HG03060 (cell line): ENCODE measurements around the gene RBM7.

Experiments used
- ATAC-seq: cut with Tn5 transposase; IDR thresholded peaks from one replicate; pipeline ENCODE4 v1.9.1; 2021; ENCODE audit warnings: low read depth, moderate number of reproducible peaks; ENCODE audit not compliant: unreplicated experiment

Gene RBM7, protein sequence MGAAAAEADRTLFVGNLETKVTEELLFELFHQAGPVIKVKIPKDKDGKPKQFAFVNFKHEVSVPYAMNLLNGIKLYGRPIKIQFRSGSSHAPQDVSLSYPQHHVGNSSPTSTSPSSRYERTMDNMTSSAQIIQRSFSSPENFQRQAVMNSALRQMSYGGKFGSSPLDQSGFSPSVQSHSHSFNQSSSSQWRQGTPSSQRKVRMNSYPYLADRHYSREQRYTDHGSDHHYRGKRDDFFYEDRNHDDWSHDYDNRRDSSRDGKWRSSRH

DNA sequence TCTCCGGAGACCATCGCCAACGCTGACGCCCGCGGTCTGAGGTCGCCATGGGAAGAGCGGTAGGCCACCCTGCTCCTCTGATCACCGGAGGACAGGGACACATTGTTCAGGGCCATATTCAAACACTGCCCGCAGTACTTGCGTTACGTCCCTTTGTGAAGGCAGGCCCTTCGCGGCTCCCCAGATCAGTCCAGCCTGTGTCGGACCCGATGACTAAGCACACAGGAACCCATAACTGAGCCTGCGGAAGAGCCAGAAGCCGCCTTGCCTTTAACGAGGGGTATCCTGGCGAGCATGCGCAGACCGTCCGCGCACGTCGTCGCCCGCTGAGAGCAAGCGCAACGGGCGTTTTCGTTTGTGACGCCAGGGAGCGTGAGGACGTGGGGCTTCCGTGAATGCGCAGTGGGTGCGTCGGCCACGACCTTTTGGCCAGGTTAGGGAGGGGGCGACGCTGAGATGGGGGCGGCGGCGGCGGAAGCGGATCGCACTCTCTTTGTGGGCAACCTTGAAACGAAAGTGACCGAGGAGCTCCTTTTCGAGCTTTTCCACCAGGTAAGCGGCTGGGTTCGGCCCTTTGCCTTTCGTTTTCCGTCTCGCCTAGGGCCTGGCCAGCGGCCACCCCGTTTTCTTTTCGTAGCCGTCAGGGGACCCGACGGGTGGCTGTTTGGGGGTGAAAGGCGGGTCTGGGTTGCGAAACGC lies at the start of gene RBM7, which contains the start of gene C11orf71:
Gene RBM7 (plus strand): TSS at position 451 of the 699 bp plus-strand sequence. CDS start 6 bp downstream, at position 457.
Gene C11orf71 (minus strand): TSS at position 296 of the 699 bp plus-strand sequence. CDS start 180 bp downstream, at position 116.
- ATAC-seq: peak; percentile 85

DNA sequence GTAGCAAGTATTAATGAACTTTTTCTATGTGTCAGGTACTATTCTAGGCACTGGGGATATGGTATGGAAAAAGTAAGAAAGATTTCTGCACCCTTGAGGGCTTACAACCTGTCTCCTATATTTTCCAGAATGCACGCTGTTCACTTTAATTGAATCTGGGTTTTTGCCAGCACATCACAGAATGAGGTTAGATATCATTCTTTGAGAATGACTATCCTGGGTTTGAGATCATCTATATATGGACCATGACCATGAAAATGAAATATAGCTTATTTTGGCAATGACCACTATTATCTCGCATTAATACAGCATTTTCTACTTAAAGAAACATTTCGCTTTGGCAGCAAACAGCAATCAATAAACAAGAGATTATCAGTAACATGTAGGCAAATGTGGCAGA lies 47.0 kb upstream of the RBM7 start:
- ATAC-seq: no peak

DNA sequence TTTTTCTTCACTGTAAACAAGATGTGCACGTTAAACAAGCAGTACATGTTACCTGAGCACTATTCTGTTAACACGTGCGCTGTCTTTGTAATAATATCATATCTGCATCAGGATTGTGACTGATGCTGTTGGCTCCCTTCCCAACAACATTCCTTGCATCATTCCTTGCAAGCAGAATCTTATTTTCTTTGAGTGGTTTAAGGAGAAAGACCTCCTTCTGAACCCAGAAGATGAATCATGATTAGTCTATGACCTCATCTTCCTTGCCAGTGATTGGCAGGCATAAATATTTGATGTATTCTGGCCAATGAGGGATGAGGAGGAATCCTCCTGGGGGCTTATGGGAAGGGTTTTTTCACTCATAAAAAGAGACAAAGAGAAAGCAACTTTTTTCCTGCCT lies 46.4 kb upstream of the RBM7 start:
- ATAC-seq: no peak

DNA sequence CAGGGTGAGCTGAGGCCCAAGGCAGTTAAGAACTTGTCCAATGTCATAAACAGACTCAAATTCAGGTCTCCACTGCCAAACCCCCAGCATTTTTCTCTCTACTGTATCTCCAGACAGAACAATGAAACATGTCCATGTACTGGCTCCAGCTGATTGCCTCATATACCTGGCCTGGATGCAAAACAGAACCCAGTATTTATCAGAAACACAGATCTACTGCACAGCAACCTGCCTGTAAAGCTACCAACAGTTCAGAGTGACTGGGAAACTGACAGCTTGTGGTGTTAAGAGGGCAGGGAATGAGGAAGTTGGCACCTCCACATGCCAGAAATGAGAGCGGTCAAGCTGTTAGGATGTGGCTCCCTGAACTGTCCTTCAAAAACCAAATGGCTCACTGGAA lies 41.8 kb upstream of the RBM7 start:
- ATAC-seq: no peak

DNA sequence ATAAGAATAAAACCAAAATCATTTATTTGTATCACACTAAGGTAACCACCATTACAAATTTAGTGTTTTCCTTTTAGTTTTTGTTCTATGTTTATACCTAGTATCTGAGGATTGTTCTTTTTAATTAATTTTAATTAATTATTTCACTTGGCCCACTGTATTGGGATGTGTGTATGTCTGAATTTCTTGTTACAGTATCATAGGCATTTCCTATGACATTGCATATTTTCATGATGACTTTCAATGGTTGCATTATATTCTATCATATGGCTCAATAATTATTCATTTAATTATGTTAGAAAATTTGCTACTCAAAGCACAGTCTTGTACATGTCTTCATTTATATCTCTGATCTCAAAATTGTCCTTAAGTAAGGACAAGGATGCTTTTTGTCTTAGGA lies 41.1 kb upstream of the RBM7 start:
- ATAC-seq: no peak

DNA sequence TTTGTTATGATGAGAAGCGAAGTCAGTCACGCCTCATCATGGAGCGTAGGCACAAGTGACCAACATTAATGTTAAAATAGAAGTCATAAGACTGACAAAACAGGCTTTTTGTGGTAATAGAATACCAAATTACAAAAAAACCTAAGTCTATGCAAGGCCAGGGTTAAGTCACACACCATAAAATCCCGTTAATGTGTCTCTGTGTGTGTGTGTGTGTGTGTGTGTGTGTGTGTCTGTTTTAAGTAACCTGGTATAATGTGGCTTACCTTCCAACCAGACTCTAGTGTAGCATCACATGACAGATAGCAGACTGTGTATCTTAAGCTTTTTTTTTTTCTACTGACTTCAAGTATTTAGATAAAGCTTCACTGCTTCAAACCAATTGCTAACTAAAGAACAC lies 38.1 kb upstream of the RBM7 start:
- no peak for ATAC-seq

DNA sequence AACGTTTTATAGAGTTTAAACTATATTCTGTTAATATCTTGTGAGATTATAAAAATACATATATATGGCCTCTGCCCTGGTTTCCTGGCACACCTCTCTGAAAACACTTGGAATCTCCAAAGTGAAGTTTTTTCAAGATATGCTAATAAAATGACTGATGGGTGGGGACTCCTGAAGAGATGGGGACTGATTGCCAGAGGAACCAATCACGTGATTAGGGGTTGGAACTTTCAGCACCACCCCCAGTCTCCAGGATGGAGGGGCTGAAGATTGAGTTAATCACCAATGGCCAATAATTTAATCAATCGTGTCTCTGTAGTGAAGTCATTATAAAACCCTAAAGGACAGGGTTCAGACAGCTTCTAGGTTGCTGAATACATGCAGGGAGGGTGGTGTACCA lies 37.5 kb upstream of the RBM7 start:
- ATAC-seq: no peak

DNA sequence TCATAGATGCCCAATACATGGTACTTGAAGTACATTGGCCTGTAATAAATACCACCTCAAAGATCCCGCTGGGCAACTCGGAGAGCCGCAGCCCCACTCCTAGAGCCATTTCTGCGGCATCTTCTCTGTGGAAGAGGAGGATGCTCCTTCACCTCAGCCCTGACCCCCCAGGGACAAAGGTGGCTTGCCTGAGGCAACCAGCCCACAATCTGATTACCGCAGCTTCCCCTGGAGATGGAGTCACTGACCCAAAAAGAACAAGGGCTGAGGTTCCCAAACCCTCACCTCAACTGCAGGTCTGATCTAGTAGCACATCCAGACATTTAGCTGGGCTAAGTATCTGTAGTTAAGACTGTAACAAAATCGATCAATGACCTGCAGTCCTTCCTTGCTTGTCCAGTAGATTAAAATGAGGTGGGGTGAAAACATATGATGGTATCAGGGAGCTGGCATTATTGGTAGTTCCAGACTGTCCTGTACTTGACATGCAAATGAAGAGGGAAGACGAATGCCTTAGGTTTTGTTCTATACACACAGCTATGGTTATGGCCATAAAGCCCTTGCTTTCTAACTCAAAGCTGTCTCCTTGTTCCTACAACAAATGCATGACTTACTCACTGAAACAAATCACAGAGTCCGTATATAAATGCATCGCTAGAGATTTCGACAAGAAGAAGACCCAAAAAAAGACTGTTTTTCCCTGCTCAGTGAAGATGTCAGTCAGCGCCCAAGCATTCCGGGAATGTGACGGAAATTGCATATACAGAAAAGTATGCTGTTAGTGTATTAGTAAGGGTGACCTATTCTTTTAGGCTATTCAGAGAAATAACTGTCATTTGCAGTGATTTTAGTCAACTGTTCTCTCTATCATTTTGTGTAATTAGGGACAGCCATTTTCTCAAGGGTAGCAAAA lies 33.9 kb upstream of the RBM7 start:
- no peak for ATAC-seq

DNA sequence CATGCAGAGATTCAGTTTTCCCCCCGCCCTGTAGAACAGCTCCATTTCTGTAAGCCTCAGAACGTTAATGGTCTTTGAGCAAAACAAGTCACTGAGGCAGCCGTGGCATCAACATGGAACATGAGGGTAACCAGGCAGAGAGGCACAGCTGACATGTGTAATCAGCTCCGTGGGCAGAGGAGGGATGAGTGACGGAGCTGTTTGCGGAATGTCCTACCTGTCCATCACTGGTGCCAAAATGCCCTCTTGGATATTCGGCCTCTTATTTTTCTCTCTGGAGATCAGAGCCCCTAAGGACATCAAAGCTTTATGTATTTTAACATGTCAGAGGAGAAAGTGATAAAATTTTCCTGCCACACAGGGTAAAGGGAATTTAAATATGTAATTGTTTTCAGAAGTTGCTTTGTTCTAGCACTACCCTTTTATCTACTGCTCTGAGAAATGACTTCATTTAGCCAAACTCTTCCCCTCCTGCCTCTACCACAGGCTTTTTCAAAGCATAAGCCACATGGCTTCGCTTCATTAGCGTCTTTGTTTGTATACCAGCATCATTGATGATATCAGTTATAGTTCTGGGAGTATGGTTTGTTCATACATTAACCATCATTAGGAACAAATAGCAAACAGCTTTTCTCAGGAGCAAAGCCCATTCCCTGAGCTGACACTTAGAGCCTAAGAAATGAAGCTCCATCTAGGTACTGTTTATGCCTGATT lies 33.1 kb upstream of the RBM7 start:
- ATAC-seq: no peak

DNA sequence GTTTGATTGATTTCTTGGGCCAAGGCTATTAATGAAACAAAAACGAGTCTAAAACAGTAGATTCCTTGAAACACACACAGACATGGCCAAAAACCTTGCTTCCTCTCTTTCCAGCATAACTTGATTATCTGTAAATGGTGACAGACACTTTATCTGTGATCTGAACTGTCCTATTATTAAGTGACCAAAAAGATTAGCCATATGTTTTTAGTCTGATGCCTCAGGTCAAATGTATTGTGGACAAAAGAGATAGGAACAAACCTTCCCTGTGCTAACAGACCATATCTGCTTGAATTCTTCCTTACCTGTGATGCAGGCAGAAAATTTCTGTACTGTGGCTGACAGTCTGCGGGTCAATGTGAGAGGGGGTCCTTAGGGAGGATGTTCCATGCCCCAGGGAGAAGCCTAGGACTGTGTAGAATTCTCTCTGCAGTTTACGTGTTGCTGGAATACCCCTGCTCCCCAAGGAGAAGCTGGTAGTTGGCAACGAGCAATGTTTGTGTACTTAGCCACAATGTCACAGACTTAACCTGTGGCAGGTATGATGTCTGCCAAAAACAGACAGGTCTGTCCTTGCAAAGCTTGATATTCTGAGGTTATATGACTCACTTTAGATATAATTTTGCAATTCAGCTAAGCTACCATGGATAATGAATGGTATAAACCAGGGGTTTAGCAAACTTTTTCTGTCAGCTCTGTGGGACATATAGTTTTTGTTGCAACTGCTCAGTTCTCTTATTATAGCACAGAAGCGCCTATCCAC lies 31.4 kb upstream of the RBM7 start:
- no peak for ATAC-seq

DNA sequence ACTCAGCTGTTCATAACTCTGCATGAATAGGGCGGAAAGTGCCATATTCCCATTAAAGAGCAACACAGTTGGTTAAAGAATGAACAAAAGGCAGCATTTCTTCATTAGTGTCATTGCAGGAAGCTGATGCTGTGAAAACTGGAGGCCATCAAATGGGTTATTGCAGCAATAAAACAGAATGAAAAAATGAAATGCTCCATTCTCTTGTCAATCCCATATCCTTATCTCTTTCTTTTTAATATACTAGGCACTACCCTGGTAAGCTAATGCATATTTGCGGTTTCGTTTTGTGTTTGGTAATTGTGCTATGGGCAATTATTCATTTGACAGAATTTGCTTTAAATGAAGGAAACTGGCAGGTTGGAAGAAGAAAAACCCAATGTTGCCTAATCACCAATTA lies 25.4 kb upstream of the RBM7 start:
- no peak for ATAC-seq

DNA sequence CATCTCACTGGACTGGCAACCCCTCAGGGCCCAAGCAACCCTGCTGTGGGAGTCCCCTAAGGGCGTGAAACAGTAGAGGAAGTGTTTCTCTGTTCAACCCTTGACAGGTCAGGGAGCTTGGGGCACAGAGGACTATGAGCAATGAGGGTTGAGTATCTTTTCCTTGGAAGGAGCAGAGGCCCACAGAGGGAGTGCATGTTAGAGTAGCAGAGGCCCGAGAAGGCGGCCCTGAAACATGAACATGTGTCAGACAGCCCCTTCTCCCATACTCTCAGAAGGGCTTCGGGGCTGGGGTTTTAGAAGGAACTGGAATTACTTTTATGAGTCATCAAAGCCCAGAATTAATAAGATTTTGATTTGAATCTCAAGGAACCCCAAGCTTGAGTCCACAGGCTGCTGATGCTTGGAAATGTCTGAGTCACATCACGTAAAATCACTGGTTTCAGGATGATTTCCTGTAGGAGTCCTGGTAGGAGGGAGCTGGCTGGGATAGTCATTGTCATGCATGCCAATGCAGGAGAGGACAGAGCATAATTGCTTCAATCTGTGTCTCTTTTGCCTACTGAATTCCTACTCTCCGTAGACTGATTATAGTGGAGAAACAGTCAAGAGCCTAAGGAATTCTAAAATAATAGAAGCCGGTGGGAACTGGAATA lies 22.7 kb upstream of the RBM7 start:
- no peak for ATAC-seq

DNA sequence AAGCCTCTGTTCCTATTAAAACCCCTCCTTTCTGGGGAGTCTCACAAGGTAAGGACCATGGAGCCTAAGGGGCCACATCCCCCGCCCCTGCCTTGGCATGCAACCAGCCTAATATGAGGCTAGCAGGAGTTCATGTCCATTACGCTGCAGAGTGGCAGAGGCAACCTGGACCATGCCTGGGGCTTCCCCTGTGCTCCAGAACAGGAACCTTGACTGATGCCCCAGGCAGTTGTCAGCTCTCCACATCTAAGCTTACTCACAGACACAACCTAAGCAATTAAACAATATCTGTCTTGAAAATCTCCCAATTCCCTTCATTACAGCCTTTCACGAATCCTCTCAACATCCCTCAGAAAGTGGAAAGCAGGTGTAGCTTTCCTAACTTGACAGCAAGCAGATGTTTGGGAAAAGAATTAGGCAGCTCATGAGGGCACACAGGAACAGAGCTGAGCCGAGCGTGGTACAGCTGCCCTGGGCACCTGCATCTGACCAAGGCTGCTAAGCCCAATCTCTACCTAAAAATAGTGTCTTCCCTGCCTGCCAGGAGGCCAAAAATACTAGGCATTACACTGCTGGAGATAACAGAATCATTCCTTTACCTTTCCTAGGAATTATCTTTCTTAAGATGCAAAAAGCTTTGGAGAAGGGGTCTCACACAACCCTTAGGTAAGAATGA lies 20.9 kb upstream of the RBM7 start:
- ATAC-seq: no peak

DNA sequence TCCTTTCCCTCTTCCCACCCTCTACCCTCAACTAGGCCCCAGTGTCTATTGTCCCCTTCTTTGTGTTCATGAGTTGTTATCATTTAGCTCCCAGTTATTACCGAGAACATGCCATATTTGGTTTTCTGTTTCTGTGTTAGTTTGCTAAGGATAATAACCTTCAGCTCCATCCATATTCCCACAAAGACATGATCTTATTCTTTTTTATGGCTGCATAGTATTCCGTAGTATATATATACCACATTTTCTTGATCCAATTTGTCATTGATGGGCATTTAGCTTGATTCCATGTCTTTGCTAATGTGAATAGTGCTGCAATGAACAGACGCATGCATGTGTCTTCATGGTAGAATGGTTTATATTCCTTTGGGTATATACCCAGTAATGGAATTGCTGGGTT lies 18.0 kb upstream of the RBM7 start:
- no peak for ATAC-seq

DNA sequence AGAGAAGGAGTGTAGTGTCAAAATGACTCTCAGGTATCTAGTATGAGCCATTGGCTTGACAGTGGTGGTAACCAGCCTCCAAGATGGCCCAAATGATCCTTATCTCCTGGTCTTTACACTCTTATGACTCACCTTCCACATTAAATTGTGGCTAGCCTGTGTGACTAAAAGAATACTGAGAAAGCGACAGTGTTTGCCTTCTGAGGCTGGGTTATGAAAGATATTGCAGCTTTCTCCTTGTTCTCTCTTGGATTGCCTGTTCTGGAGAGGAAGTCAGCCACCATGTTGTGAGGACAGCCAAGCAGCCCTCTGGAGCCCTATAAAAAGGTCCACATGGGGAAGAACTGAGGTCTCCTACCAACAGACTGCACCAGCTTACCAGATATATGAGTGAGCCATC lies 16.0 kb upstream of the RBM7 start:
- ATAC-seq: no peak

DNA sequence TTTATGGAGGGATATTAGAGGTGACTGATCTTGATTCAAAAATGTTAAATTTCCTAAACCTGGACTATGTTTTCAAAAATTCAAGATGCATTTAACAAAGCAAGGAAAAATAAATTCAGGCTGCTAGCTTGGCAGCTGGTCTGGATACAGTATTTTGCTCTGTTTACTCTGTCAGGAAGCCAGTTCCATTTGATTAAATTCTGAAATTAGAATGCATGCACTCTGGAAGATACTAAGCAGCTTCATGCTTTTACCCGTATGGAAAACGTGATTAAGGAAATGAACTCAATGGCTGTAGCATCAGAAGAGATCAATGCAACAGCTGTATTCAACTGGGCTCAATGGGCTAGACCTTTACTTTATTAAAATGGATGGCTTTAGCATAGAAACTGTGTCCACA lies 14.3 kb upstream of the RBM7 start:
- ATAC-seq: no peak

DNA sequence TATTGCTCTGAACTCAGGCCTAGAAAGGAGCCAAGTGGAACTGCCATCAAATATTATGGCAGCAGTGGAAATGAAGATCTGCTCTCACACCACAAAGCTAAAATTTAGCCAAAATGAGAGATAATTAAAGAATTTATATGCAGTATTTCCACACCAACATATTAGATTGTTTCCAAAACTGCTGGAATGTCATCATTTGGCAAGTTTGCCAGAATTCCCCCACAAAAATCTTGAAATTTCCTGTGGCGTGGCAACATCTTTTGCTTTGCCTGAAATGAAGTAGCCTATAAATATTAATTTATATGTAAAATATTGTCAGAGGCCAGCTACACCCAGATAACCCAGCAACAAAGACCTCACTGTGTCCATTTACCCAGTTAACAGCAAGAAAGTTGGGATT lies 13.9 kb upstream of the RBM7 start:
- ATAC-seq: no peak

DNA sequence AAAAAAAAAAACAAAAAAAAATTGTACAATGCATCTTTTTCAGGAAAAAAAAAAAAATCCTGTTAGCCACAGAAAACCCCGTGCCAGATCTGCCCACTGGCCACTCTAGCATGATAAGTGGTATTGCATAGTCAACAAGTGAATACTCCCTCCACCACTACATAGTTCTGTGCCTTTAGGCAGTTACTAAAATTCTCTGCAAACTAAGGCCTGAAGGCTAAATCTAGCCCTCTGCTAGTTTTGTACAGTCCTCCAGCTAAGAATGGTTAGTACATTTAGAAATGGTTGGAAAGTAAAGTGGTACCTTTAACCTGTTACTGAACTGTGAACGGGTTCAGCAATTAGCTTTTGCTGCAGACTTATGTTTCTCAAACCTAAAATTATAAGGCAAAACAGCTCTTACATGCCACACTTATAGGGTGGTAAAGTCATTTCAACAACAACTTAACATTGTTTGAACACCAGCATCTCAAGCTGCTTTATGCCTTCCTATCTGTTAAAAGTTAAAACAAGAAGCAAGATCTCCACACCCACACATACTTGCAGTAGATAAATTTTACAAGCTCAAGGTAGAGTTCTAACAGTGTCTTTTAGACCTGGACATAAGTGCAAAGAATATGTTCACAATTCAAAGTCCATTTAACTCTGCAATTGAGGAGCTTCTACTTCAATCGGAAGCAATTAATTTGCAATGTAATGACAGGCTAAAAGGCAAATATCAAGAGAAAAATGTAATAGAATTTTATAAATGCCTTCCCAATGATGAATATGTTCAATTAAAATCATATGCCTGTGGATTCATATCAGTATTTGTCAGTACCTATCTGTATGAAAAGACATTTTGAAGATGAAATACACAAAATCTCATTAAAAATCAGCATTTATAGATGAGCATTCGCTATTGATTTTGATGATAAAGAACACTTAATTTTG lies 7.5 kb upstream of the RBM7 start:
- no peak for ATAC-seq
